ENCODE results near the gene OSMR.
"Not testable (repeated sequence)": the region's sequence is repeated elsewhere in the genome, so short reads cannot be mapped to it uniquely, and the experiment has no call there.

The OSMR gene

GRCh38 chr5:38831117-38831516 is 14.7 kb upstream of the OSMR start:
- no peak for DNase-seq (ENCODE audit: low read depth in 2 of 2)

- no peak for DNase-seq (ENCODE audit: low read depth in 2 of 2)
Observed at GRCh38 chr5:38831909-38832308, 13.9 kb upstream of the OSMR start.

GRCh38 chr5:38832810-38833209 is 13.0 kb upstream of the OSMR start:
- DNase-seq (ENCODE audit: low read depth in 2 of 2): no peak

- DNase-seq (ENCODE audit: low read depth in 2 of 2): no peak
Observed at GRCh38 chr5:38835887-38836286, 9.9 kb upstream of the OSMR start.

- no peak for DNase-seq (ENCODE audit: low read depth in 2 of 2)
Observed at GRCh38 chr5:38837416-38837815, 8.4 kb upstream of the OSMR start.

GRCh38 chr5:38837932-38838331 is 7.9 kb upstream of the OSMR start:
- DNase-seq (ENCODE audit: low read depth in 2 of 2): no peak

GRCh38 chr5:38843665-38844064 is 2.1 kb upstream of the OSMR start:
- DNase-seq (ENCODE audit: low read depth in 2 of 2): no peak

GRCh38 chr5:38846379-38847011 is 683 bp downstream of the OSMR start:
- DNase-seq (ENCODE audit: low read depth in 2 of 2): no peak

GRCh38 chr5:38847559-38848347 is 1.9 kb downstream of the OSMR start:
- no peak for DNase-seq (ENCODE audit: low read depth in 2 of 2)

GRCh38 chr5:38848637-38849036 is 2.8 kb downstream of the OSMR start:
- DNase-seq (ENCODE audit: low read depth in 2 of 2): no peak

GRCh38 chr5:38851640-38852039 is 5.8 kb downstream of the OSMR start:
- DNase-seq (ENCODE audit: low read depth in 2 of 2): not testable (repeated sequence)

- no peak for DNase-seq (ENCODE audit: low read depth in 2 of 2)
Observed at GRCh38 chr5:38853753-38854470, 8.1 kb downstream of the OSMR start.

GRCh38 chr5:38854907-38855306 is 9.1 kb downstream of the OSMR start:
- no peak for DNase-seq (ENCODE audit: low read depth in 2 of 2)

- no peak for DNase-seq (ENCODE audit: low read depth in 2 of 2)
Observed at GRCh38 chr5:38856660-38857059, 10.8 kb downstream of the OSMR start.

GRCh38 chr5:38858839-38859238 is 13.0 kb downstream of the OSMR start:
- no peak for DNase-seq (ENCODE audit: low read depth in 2 of 2)

- not testable (repeated sequence) for DNase-seq (ENCODE audit: low read depth in 2 of 2)
Observed at GRCh38 chr5:38861986-38862770, 16.4 kb downstream of the OSMR start.

GRCh38 chr5:38866362-38867031 is 20.7 kb downstream of the OSMR start:
- DNase-seq (ENCODE audit: low read depth in 2 of 2): no peak

- DNase-seq (ENCODE audit: low read depth in 2 of 2): no peak
Observed at GRCh38 chr5:38867032-38867398, 21.2 kb downstream of the OSMR start.

- no peak for DNase-seq (ENCODE audit: low read depth in 2 of 2)
Observed at GRCh38 chr5:38867416-38867815, 21.6 kb downstream of the OSMR start.

- no peak for DNase-seq (ENCODE audit: low read depth in 2 of 2)
Observed at GRCh38 chr5:38870595-38870994, 24.8 kb downstream of the OSMR start.

- no peak for DNase-seq (ENCODE audit: low read depth in 2 of 2)
Observed at GRCh38 chr5:38871058-38871605, 25.3 kb downstream of the OSMR start.

Measured in stimulated activated CD4-positive, alpha-beta T cell treated with anti-CD3 and anti-CD28 coated beads, Interleukin-15, amount 100 ng/mL, for 48 hours (primary cell).